AG09319 (cell line): ENCODE data around the gene SGCE.

Source experiments
- DNase-seq: peaks from one replicate; pipeline ENCODE4 v3.0.0-alpha.2; 2010; ENCODE audit warnings: low read depth; ENCODE audit errors: extremely low read depth
- CTCF ChIP-seq: IDR thresholded peaks from 2 replicates; pipeline ENCODE4 v1.5.1; 2011; ENCODE audit warnings: low read depth, mild to moderate bottlenecking, inconsistent platforms, low read length, moderate library complexity

Gene SGCE

GRCh38 chr7:94571816-94572215 lies 84.1 kb downstream of the SGCE start:
- DNase-seq: no peak
- no peak for TF ChIP-seq CTCF

GRCh38 chr7:94567396-94567795 lies 88.5 kb downstream of the SGCE start:
- DNase-seq: no peak
- no peak for TF ChIP-seq CTCF

- no peak for DNase-seq
- no peak for TF ChIP-seq CTCF
These were observed 90.6 kb downstream of the SGCE start for GRCh38 chr7:94565247-94565894.

GRCh38 chr7:94562525-94562924 lies 93.4 kb downstream of the SGCE start:
- no peak for TF ChIP-seq CTCF
- DNase-seq: no peak

GRCh38 chr7:94561841-94562514 lies 94.0 kb downstream of the SGCE start:
- TF ChIP-seq CTCF: no peak

GRCh38 chr7:94559972-94560371 lies 96.0 kb downstream of the SGCE start:
- TF ChIP-seq CTCF: no peak
- DNase-seq: no peak

More at GRCh38 chr7:94561841-94562514, 94.0 kb downstream of the SGCE start:
- no peak for DNase-seq

- DNase-seq: no peak
- TF ChIP-seq CTCF: no peak
These were observed 98.7 kb downstream of the SGCE start for GRCh38 chr7:94557215-94557614.
